ENCODE data around the gene MAP4K1. TPM values are rescaled to one million over a fixed set of nuclear protein-coding genes. Genes with fewer than 3 reads are reported as not detected.
A peak's percentile ranks its signal among the peaks of the same experiment; 100 is the strongest.

MAP4K1 gene
- total RNA-seq (2014; rRNA removed; shearing (Covaris generic)) = 8.2 and 13.7 TPM in 2 replicates

GRCh38 chr19:38617764-38618589, at the start of gene MAP4K1:
Gene MAP4K1, minus strand, starts transcription at chr19:38617953. Its CDS starts 58 bp downstream, at chr19:38617895.
- peak within 1 kb of the TSS; percentile 98 for H3K4me3 ChIP-seq (ENCODE audit: insufficient read depth, low read depth, low read length)
- no peaks in the 10 kb centered on the region for H3K27me3 ChIP-seq (ENCODE audit: control insufficient read depth, insufficient read depth, low read length)
- H3K36me3 ChIP-seq (replicated peaks; ENCODE audit: control insufficient read depth, insufficient read depth, low read length) = peaks cover 10% of the 10 kb centered on the region
- no peak for DNase-seq

- Histone ChIP-seq H3K36me3 (replicated peaks; ENCODE audit: control insufficient read depth, insufficient read depth, low read length) (no peaks in the 10 kb centered on the region; the same call in 1 of the 2 replicates), H3K4me3 (ENCODE audit: insufficient read depth, low read depth, low read length) (no peak overlapping the region), H3K27me3 (ENCODE audit: control insufficient read depth, insufficient read depth, low read length) (no peaks in the 10 kb centered on the region)
- DNase-seq = peak; percentile 42
Measured at GRCh38 chr19:38666663-38667511, 49.1 kb upstream of the MAP4K1 start.

DNA sequence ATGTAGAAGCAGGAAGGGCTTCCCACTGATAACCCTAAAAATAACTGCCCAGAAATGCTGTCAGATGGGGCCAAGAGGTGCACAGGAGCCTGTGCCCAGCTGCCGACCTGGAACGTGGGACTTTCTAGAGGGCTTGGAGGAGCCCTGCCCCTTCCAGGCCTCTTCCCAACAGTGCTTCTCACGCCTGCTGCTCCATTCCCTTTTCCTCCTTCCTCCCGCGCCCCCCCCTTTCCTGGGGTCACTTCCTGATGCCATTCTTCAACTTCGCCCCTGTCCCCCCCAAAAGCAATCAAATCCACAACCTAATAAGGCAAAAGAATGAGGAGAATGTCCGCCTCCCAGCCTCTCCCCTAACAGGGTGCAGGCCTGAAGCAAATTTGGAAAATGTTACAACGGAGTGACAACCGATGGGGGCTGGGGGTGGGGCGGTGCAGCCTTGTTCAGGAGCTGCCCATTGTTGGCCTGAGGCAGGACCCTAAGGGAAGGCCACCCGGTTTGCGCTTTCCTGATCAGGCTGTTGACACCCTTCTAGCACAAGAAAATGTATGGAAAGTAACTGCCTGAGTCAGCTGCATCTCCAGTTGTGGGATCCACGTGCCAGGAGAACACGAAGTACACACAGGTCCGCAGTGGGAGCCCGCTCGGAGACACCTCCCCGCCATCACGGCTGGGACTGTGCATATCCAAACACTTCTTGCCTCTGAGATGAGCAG, 48.4 kb upstream of the MAP4K1 start:
- Histone ChIP-seq H3K36me3 (replicated peaks; ENCODE audit: control insufficient read depth, insufficient read depth, low read length) (no peaks in the 10 kb centered on the region; the same call in 1 of the 2 replicates), H3K27me3 (ENCODE audit: control insufficient read depth, insufficient read depth, low read length) (no peaks in the 10 kb centered on the region), H3K4me3 (ENCODE audit: insufficient read depth, low read depth, low read length) (no peak overlapping the region)
- peak; percentile 78 for DNase-seq

DNA sequence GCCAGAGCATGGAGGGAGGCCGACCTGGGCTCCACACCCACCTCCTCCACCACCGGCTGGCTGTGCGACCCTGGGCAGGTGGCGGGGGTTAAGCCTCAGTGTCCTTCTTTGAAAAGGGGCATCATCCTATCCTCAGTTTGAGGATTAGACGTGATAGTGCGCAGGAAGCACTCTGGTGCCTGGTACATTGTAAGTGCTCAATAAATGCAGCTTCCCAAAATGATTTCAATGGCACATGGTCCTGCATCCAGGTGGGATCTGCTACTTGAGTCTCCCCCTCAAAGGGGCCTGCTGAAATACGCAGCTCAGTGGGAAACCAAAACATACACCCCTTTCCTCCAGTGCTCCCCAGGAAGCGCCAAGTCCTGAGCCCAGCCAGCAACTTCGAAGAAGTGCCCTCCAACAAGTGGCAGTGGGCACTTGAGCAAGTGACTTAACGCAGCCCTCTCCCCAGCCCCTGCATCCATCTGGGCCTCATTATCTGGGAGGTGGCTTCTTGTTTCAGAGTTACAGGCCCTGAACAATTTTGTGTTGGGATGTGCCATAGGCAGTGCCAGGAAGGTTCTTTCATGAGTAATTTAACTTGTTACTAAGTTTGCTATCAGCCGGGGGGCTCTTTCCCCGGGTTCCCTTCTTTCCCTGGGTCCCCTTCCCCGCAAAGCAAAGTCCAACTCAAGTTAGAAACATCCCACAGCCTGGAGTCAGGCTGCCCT, 47.6 kb upstream of the MAP4K1 start:
- Histone ChIP-seq H3K27me3 (ENCODE audit: control insufficient read depth, insufficient read depth, low read length) (no peaks in the 10 kb centered on the region), H3K4me3 (ENCODE audit: insufficient read depth, low read depth, low read length) (no peak overlapping the region), H3K36me3 (replicated peaks; ENCODE audit: control insufficient read depth, insufficient read depth, low read length) (no peaks in the 10 kb centered on the region; the same call in 1 of the 2 replicates)
- no peak for DNase-seq

DNA sequence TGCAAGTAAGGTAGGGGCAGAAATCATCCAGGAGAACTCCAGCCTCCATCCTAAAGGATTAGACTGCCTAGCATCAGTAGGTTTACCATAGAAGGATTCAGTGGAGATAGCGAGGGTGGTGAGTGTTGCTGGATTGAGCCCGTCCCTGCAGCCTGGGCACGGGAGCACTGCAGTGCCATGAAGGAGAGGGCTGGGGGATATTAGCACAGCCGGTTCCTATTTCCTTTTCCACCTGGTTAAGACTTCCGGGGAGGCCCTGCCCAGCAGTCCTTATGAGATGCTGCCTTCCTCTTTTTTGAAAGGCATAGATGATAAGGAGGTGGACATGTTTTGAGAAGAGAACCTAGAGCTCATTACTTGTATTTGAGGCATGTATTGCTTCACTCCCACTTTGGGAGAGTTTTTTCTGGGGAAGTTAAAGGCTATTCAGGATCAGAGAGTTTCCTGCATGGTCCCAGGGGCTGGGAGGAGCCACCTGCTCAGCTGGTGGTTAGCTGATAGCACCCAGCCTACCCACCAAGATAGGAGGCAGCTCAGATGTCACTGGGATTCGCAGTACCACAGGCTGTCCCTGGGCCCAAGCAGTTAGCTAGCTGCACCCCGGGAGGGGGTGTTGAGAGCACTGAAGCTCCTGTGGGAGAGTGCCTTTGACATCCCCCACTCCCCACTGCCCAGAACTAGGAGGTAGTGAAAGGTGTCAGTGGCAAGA, 46.9 kb upstream of the MAP4K1 start:
- DNase-seq = peak; percentile 56
- Histone ChIP-seq H3K4me3 (ENCODE audit: insufficient read depth, low read depth, low read length) (no peak overlapping the region), H3K36me3 (replicated peaks; ENCODE audit: control insufficient read depth, insufficient read depth, low read length) (no peaks in the 10 kb centered on the region; the same call in 1 of the 2 replicates), H3K27me3 (ENCODE audit: control insufficient read depth, insufficient read depth, low read length) (no peaks in the 10 kb centered on the region)

DNA sequence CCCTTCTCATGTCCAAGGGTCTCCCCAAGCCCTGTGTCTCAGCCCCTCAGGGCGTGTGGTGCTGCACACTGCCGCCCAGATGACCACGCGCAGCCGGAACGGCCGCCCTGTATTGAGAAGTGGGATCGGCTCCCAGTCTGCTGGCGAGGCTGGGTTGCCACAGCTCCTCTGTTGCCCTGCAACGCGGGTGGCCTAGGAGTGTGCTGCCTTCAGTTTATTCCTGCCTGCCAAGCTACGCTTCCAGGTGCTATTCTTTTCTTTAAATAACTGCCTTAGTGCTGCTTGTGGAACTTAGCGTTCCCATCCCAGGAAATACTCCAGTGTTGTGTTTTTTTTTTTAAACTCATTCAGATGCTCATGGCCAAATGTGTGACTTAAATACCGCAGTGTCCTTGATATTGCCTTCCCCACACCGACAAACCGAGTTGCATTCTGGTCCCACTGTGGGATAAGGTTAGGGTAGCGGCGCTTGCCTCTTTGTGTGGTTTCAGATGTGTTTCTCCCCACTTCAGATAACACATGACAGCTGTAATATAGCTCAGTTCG, 46.3 kb upstream of the MAP4K1 start:
- H3K4me3 ChIP-seq (ENCODE audit: insufficient read depth, low read depth, low read length) = no peak overlapping the region
- peak; percentile 46 for DNase-seq
- no peaks in the 10 kb centered on the region; the same call in 1 of the 2 replicates for H3K36me3 ChIP-seq (replicated peaks; ENCODE audit: control insufficient read depth, insufficient read depth, low read length)
- H3K27me3 ChIP-seq (ENCODE audit: control insufficient read depth, insufficient read depth, low read length) = no peaks in the 10 kb centered on the region

- DNase-seq = peak; percentile 40
- no peaks in the 10 kb centered on the region for H3K27me3 ChIP-seq (ENCODE audit: control insufficient read depth, insufficient read depth, low read length)
- H3K4me3 ChIP-seq (ENCODE audit: insufficient read depth, low read depth, low read length) = no peak overlapping the region
- H3K36me3 ChIP-seq (replicated peaks; ENCODE audit: control insufficient read depth, insufficient read depth, low read length) = no peaks in the 10 kb centered on the region; the same call in 1 of the 2 replicates
Measured at GRCh38 chr19:38663156-38663651, 45.5 kb upstream of the MAP4K1 start.

DNA sequence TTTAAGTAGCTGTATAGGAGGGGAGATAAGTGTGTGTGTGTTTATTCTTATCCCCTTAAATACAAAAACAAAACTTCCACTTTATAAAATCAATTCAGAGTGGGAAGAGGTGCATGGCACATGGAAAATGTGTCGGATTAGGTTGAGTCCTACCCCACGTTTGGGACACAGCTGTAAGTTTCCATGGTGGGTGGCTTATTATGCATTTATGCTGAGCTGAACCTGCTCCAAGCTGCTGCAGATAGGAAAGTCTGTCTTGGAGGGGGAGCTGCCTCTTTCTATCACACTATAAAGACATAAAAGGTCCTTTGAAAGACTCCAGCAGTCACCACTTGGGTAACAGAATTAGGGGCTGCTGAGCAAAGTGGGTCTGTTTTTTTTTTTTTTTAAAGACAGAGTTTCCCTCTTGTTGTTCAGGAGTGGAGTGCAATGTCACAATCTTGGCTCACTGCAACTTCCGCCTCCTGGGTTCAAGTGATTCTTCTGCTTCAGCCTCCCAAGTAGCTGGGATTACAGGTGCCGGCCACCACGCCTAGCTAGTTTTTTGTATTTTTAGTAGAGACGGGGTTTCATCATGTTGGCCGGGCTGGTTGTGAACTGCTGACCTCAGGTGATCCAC, 44.9 kb upstream of the MAP4K1 start:
- Histone ChIP-seq H3K36me3 (replicated peaks; ENCODE audit: control insufficient read depth, insufficient read depth, low read length) (peaks cover 1% of the 10 kb centered on the region; the same call in 1 of the 2 replicates), H3K4me3 (ENCODE audit: insufficient read depth, low read depth, low read length) (no peak overlapping the region), H3K27me3 (ENCODE audit: control insufficient read depth, insufficient read depth, low read length) (no peaks in the 10 kb centered on the region)
- DNase-seq = no peak

GRCh38 chr19:38661996-38662395, 44.2 kb upstream of the MAP4K1 start:
- no peaks in the 10 kb centered on the region for H3K27me3 ChIP-seq (ENCODE audit: control insufficient read depth, insufficient read depth, low read length)
- peak; percentile 50 for DNase-seq
- peaks cover 2% of the 10 kb centered on the region; the same call in 1 of the 2 replicates for H3K36me3 ChIP-seq (replicated peaks; ENCODE audit: control insufficient read depth, insufficient read depth, low read length)
- H3K4me3 ChIP-seq (ENCODE audit: insufficient read depth, low read depth, low read length) = no peak overlapping the region

DNA sequence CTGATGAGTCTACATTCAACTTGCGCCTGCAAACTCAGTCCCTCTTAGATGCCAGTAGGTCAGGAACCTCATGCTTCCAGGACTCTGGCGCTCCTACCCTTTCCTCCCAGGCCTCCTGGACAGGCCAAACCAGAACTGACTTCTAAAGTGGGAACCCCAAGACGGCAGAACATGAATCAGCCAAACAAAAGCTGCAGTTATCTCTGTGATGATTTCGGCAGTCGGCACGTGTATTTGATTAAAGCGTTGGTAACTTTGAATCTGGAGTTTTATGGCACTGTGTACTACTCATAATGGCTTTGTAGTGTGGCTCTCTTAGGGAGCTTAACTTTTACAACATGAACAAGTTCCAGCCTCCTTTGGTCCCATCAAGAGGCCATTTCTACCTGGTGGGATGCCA, 43.4 kb upstream of the MAP4K1 start:
- Histone ChIP-seq H3K36me3 (replicated peaks; ENCODE audit: control insufficient read depth, insufficient read depth, low read length) (peaks cover 2% of the 10 kb centered on the region; the same call in 1 of the 2 replicates), H3K4me3 (ENCODE audit: insufficient read depth, low read depth, low read length) (no peak overlapping the region), H3K27me3 (ENCODE audit: control insufficient read depth, insufficient read depth, low read length) (no peaks in the 10 kb centered on the region)
- no peak for DNase-seq

- Histone ChIP-seq H3K27me3 (ENCODE audit: control insufficient read depth, insufficient read depth, low read length) (no peaks in the 10 kb centered on the region), H3K4me3 (ENCODE audit: insufficient read depth, low read depth, low read length) (no peak overlapping the region), H3K36me3 (replicated peaks; ENCODE audit: control insufficient read depth, insufficient read depth, low read length) (peaks cover 2% of the 10 kb centered on the region; the same call in 1 of the 2 replicates)
- DNase-seq = no peak
Measured at GRCh38 chr19:38660724-38661123, 43.0 kb upstream of the MAP4K1 start.

DNA sequence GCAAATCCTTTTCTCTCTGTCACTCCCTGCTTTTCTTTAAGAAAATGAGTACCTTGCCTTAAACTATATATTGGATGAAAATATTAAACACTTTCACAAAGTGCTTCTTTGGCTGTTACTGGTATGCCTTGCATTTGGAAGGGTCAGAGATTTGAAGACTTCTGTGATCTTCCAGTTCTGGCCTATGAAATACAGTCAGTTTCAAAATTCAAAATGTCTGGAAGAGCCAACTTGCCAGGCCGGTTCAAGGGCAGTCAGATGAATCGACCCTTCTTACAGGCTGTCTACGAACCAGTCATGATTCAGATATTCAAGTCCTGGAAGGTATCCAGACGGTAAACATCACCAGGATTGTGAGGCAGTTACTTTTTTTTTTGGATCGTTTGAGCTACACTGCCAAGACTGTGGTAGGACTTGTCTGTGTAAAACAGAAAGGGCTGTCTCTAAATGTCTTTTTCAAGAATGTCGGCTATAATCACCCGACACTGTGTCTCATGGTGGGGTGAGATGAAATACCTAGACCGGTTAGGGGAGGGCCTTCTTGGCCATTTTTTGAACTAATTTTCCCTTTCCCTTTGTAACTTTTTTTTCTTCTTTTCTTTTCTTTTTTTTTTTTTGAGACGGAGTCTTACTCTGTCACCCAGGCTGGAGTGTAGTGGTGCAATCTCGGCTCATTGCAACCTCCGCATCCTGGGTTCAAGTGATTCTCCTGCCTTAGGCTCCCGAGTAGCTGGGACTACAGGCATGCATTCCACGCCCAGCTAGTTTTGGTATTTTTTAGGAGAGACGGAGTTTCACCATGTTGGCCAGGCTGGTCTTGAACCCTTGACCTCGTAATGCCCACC, 40.9 kb upstream of the MAP4K1 start:
- no peak for DNase-seq
- peaks cover 2% of the 10 kb centered on the region; the same call in 1 of the 2 replicates for H3K36me3 ChIP-seq (replicated peaks; ENCODE audit: control insufficient read depth, insufficient read depth, low read length)
- no peaks in the 10 kb centered on the region for H3K27me3 ChIP-seq (ENCODE audit: control insufficient read depth, insufficient read depth, low read length)
- H3K4me3 ChIP-seq (ENCODE audit: insufficient read depth, low read depth, low read length) = no peak overlapping the region
